ENCODE data around the gene RPRD1A. TPM values are rescaled to one million over a fixed set of nuclear protein-coding genes. Genes with fewer than 3 reads are reported as not detected.

RPRD1A gene
- total RNA-seq, 1 donor from 2014 or later: 47.6 TPM

GRCh38 chr18:36051760-36052159, 15.6 kb downstream of the RPRD1A start:
- Mint-ChIP-seq H3K4me3 (no peak overlapping the region), H3K27me3 (no peaks in the 10 kb centered on the region), H3K9me3 (peaks cover 6% of the 10 kb centered on the region), H3K27ac (no peak overlapping the region), H3K4me1 (peaks cover 55% of the 10 kb centered on the region), H3K36me3 (ENCODE audit: low read depth) (peaks cover 31% of the 10 kb centered on the region)
- no peak for DNase-seq
- ATAC-seq (ENCODE audit: low read depth): no peak
- ChIA-PET CTCF (no interaction called here), POLR2A (interaction anchor here (0.7 kb wide), 1 partner anchor 9 kb away, joined by 5 read pairs; no protein-coding TSS in a partner anchor)
- intact Hi-C loops (cut with micrococcal nuclease): no loop called here
- TF ChIP-seq CTCF (IDR thresholded peaks at IDR 0.05): no peak

- intact Hi-C loops (cut with micrococcal nuclease): no loop called here
- Mint-ChIP-seq H3K9me3 (peaks cover 6% of the 10 kb centered on the region), H3K4me1 (peaks cover 65% of the 10 kb centered on the region), H3K27ac (peak overlapping the region; percentile 41), H3K4me3 (no peak overlapping the region), H3K27me3 (no peaks in the 10 kb centered on the region), H3K36me3 (ENCODE audit: low read depth) (peaks cover 33% of the 10 kb centered on the region)
- ChIA-PET CTCF (no interaction called here), POLR2A (no interaction called here)
- no peak for ATAC-seq (ENCODE audit: low read depth)
- DNase-seq: no peak
- no peak for TF ChIP-seq CTCF (IDR thresholded peaks at IDR 0.05)
Measured at GRCh38 chr18:36050479-36050878, 16.9 kb downstream of the RPRD1A start.

- no peak for DNase-seq
- H3K4me3 Mint-ChIP-seq: no peak overlapping the region
- ChIA-PET CTCF (interaction anchor here (1.0 kb wide), 1 partner anchor 48 kb away, joined by 3 read pairs; no protein-coding TSS in a partner anchor), POLR2A (interaction anchor here (0.9 to 1.4 kb wide), 3 partner anchors 13 to 83 kb away, joined by 3 read pairs; no protein-coding TSS in a partner anchor)
- peaks cover 6% of the 10 kb centered on the region for H3K9me3 Mint-ChIP-seq
- no peaks in the 10 kb centered on the region for H3K27me3 Mint-ChIP-seq
- ATAC-seq (ENCODE audit: low read depth): peak; percentile 45
- peaks cover 23% of the 10 kb centered on the region for H3K36me3 Mint-ChIP-seq (ENCODE audit: low read depth)
- peaks cover 66% of the 10 kb centered on the region for H3K4me1 Mint-ChIP-seq
- no peak for TF ChIP-seq CTCF (IDR thresholded peaks at IDR 0.05)
- H3K27ac Mint-ChIP-seq: peak overlapping the region; percentile 60
- intact Hi-C loops (cut with micrococcal nuclease): loop anchor here (2.0 kb wide), 2 partner anchors 17 to 19 kb away; partner anchors contain the start of gene RPRD1A
Measured at GRCh38 chr18:36047521-36047920, 19.8 kb downstream of the RPRD1A start.

GRCh38 chr18:36046898-36047297, 20.5 kb downstream of the RPRD1A start:
- no peak overlapping the region for H3K27ac Mint-ChIP-seq
- no peaks in the 10 kb centered on the region for H3K27me3 Mint-ChIP-seq
- H3K9me3 Mint-ChIP-seq: peaks cover 6% of the 10 kb centered on the region
- no peak overlapping the region for H3K4me3 Mint-ChIP-seq
- DNase-seq: no peak
- peaks cover 68% of the 10 kb centered on the region for H3K4me1 Mint-ChIP-seq
- intact Hi-C loops (cut with micrococcal nuclease): loop anchor here (2.0 kb wide), 2 partner anchors 16 to 20 kb away; partner anchors contain the start of gene RPRD1A
- POLR2A ChIA-PET: interaction anchor here (1.0 kb wide), 1 partner anchor 13 kb away, joined by 3 read pairs; no protein-coding TSS in a partner anchor
- no peak for ATAC-seq (ENCODE audit: low read depth)
- TF ChIP-seq CTCF (IDR thresholded peaks at IDR 0.05): no peak
- H3K36me3 Mint-ChIP-seq (ENCODE audit: low read depth): peaks cover 20% of the 10 kb centered on the region
- CTCF ChIA-PET: interaction anchor here (1.0 kb wide), 1 partner anchor 49 kb away, joined by 3 read pairs; no protein-coding TSS in a partner anchor

GRCh38 chr18:36045241-36045991, 21.9 kb downstream of the RPRD1A start:
- H3K4me3 Mint-ChIP-seq: no peak overlapping the region
- ATAC-seq (ENCODE audit: low read depth) (no peak), DNase-seq (no peak)
- H3K36me3 Mint-ChIP-seq (ENCODE audit: low read depth): peaks cover 16% of the 10 kb centered on the region
- peaks cover 2% of the 10 kb centered on the region for H3K9me3 Mint-ChIP-seq
- ChIA-PET CTCF (no interaction called here), POLR2A (no interaction called here)
- H3K27ac Mint-ChIP-seq: no peak overlapping the region
- H3K27me3 Mint-ChIP-seq: no peaks in the 10 kb centered on the region
- no peak for TF ChIP-seq CTCF (IDR thresholded peaks at IDR 0.05)
- peaks cover 69% of the 10 kb centered on the region for H3K4me1 Mint-ChIP-seq
- intact Hi-C loops (cut with micrococcal nuclease): no loop called here
